ENCODE measurements around the gene TRIM44. TPM values are rescaled to one million over a fixed set of nuclear protein-coding genes. Genes with fewer than 3 reads are reported as not detected.
A peak's percentile ranks its signal among the peaks of the same experiment; 100 is the strongest.

Gene TRIM44
- total RNA-seq, 1 donor from 2014 or later = 67.0 TPM

DNA sequence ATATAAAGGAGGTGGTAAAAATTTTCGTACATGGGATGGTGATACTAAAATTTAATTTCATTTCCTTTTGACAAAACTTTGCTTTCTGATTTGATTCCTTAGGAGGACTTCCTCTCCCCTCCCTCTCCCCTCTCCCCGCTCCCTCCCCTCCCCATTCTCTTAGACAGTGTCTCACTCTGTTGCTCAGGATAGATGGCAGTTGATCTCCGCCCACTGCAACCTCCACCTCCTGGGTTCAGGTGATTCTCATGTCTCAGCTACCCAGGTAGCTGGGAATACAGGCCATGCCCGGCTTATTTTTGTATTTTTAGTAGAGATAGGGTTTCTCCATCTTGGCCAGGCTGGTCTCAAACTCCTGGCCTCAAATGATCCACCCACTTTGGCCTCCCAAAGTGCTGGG, 15.9 kb downstream of the TRIM44 start:
- Mint-ChIP-seq H3K4me1 (peaks cover 87% of the 10 kb centered on the region), H3K36me3 (ENCODE audit: low read depth) (peaks cover 8% of the 10 kb centered on the region), H3K4me3 (no peak overlapping the region), H3K27ac (no peak overlapping the region), H3K9me3 (no peaks in the 10 kb centered on the region), H3K27me3 (no peaks in the 10 kb centered on the region)
- no peak for ATAC-seq (ENCODE audit: low read depth)
- ChIA-PET POLR2A (no interaction called here), CTCF (no interaction called here)
- no peak for DNase-seq
- TF ChIP-seq, protein P1, sequence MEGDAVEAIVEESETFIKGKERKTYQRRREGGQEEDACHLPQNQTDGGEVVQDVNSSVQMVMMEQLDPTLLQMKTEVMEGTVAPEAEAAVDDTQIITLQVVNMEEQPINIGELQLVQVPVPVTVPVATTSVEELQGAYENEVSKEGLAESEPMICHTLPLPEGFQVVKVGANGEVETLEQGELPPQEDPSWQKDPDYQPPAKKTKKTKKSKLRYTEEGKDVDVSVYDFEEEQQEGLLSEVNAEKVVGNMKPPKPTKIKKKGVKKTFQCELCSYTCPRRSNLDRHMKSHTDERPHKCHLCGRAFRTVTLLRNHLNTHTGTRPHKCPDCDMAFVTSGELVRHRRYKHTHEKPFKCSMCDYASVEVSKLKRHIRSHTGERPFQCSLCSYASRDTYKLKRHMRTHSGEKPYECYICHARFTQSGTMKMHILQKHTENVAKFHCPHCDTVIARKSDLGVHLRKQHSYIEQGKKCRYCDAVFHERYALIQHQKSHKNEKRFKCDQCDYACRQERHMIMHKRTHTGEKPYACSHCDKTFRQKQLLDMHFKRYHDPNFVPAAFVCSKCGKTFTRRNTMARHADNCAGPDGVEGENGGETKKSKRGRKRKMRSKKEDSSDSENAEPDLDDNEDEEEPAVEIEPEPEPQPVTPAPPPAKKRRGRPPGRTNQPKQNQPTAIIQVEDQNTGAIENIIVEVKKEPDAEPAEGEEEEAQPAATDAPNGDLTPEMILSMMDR (IDR thresholded peaks at IDR 0.05) = no peak
- intact Hi-C loops (cut with micrococcal nuclease) = no loop called here

DNA sequence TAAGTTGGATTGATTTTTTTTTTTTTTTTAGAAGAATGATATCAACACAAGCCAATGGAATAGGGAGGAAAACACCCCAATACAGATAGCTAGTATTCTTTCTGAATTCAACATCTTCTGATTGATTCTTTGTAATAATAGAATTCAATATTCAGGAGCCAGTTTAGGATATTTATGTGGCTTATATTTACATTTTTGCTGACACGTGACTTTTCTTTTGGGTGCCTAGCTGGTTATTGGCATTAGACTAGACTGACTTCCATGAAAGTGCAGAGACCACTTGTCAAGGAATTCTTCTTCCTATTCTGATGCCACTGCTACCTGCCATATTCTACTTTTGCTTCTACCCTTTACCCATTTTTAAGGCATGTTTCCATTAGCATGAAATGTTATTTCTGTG, 16.4 kb downstream of the TRIM44 start:
- H3K4me3 Mint-ChIP-seq = no peak overlapping the region
- ATAC-seq (ENCODE audit: low read depth) = no peak
- H3K27ac Mint-ChIP-seq = no peak overlapping the region

DNA sequence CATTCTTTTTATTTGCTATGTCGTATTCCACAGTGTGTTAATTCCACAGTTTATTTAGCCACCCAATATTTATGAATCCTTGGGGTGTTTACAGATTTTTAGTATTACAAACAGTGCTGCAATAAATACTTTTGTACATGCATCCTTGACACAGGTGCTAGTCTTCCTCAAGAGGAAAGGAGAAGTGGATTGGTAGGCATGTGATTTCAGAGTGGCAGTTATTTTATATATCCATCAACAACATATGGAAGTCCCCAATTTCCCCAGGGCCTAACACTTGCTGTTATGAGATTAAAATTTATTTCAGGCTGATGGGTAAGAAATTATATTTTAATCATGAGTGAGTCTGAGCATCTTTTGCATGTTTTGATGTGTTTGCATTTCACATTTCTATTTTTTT, 17.9 kb downstream of the TRIM44 start:
- peaks cover 80% of the 10 kb centered on the region for H3K4me1 Mint-ChIP-seq
- H3K27ac Mint-ChIP-seq = no peak overlapping the region
- ChIA-PET POLR2A (no interaction called here), CTCF (no interaction called here)
- DNase-seq (no peak), ATAC-seq (ENCODE audit: low read depth) (no peak)
- H3K27me3 Mint-ChIP-seq = no peaks in the 10 kb centered on the region
- peaks cover 13% of the 10 kb centered on the region for H3K36me3 Mint-ChIP-seq (ENCODE audit: low read depth)
- TF ChIP-seq, protein P1 (IDR thresholded peaks at IDR 0.05) = no peak
- H3K9me3 Mint-ChIP-seq = no peaks in the 10 kb centered on the region
- intact Hi-C loops (cut with micrococcal nuclease) = no loop called here
- no peak overlapping the region for H3K4me3 Mint-ChIP-seq

More for the DNA sequence above, 16.4 kb downstream of the TRIM44 start:
- intact Hi-C loops (cut with micrococcal nuclease) = no loop called here
- peaks cover 87% of the 10 kb centered on the region for H3K4me1 Mint-ChIP-seq
- H3K36me3 Mint-ChIP-seq (ENCODE audit: low read depth) = peaks cover 8% of the 10 kb centered on the region
- POLR2A ChIA-PET = no interaction called here
- no peak for DNase-seq
- CTCF ChIA-PET = no interaction called here
- no peaks in the 10 kb centered on the region for H3K9me3 Mint-ChIP-seq
- no peaks in the 10 kb centered on the region for H3K27me3 Mint-ChIP-seq
- TF ChIP-seq, protein P1 (IDR thresholded peaks at IDR 0.05) = no peak

DNA sequence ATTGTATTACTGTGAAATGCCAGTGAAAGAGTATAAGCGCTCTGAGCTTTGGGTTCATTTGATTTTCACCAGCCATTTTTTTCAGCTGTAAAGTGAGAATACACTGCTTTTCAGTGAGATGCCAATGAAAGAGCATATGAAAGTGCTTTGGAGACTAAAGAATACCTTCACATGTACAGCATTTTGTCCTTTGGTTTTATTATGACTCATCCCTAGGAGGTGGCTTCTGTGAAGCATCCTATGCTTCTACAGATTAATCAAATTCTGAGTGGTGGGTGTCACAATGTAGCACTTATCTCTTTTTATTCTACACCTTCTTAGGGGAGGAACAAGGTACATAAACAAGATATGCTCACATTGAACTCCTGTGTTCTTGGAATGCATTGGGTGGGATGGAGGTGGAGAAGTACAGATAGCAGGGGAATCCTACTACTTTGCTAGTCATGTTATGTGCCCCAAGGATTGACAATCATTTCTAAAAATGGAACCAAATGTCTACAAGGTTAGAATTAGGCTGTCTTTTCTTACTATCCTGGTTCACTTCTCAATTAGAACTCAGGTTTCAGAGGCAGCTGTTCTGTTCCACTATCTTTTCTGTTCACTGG, 18.7 kb downstream of the TRIM44 start:
- ChIA-PET CTCF (no interaction called here), POLR2A (no interaction called here)
- Mint-ChIP-seq H3K36me3 (ENCODE audit: low read depth) (peaks cover 19% of the 10 kb centered on the region), H3K4me3 (no peak overlapping the region), H3K27me3 (no peaks in the 10 kb centered on the region), H3K27ac (no peak overlapping the region), H3K4me1 (peaks cover 72% of the 10 kb centered on the region), H3K9me3 (no peaks in the 10 kb centered on the region)
- ATAC-seq (ENCODE audit: low read depth) = no peak
- DNase-seq = no peak
- intact Hi-C loops (cut with micrococcal nuclease) = no loop called here
- TF ChIP-seq, protein P1 (IDR thresholded peaks at IDR 0.05) = no peak

DNA sequence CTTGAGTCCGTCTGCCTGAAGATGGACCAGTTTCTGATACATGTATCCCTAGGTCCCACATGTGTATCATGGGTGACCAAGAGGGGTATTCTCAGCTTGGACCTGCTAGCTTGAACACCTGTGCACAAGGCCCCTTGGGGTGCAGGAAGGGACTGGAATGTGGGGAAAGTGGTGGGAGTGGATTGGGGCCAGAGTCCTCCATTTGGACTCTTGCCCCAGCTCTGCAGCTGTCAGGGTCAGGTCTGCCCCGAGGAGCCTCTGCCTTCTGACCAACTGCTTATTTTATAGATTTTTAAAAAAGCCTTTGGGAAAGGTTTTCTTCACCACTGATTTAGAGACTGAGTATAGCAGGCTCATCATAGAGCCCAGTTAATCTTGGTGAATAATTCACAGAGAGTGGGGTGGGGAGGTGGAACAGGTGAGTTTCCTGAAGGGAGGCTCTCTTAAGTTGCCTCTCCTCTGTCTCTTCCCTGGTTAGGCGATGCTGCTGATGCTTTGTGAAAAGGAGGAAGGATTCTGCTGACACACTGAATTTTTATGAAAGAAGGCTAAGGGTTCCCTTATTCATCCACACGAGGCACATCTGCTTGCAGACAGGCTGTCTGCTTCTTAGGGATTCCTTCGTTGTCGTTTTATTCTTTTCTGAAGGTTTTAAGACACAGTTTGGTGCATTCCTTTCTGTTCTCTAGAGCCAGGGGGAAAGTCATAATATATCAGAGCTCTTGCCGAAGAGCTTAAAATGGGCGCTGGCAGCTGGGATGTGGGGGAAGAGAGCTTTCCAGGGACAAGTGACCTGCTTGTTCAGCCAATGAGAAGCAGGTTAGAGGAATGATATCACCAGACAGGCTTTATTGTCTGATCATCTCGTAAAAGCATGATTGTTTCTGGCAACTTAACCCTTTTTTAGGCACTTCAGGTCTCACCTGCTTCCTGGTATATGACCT, 19.9 kb downstream of the TRIM44 start:
- H3K27me3 Mint-ChIP-seq = no peaks in the 10 kb centered on the region
- H3K36me3 Mint-ChIP-seq (ENCODE audit: low read depth) = peaks cover 31% of the 10 kb centered on the region
- no peak for DNase-seq
- ChIA-PET POLR2A (no interaction called here), CTCF (no interaction called here)
- peak overlapping the region; percentile 31 for H3K27ac Mint-ChIP-seq
- peaks cover 67% of the 10 kb centered on the region for H3K4me1 Mint-ChIP-seq
- H3K4me3 Mint-ChIP-seq = peak overlapping the region; percentile 15
- TF ChIP-seq, protein P1 (IDR thresholded peaks at IDR 0.05) = no peak
- intact Hi-C loops (cut with micrococcal nuclease) = loop anchor here (1.0 kb wide), 1 partner anchor 20 kb away; the partner anchor contains the start of gene TRIM44
- no peaks in the 10 kb centered on the region for H3K9me3 Mint-ChIP-seq
- no peak for ATAC-seq (ENCODE audit: low read depth)

Measured in activated B cell treated with CpG ODN at 0.5 μM for 24 hours (primary cell).